ENCODE data around the gene MTAP.

The MTAP gene

GRCh38 chr9:21806644-21807043 is 4.2 kb downstream of the MTAP start:
- no peak for DNase-seq

DNA sequence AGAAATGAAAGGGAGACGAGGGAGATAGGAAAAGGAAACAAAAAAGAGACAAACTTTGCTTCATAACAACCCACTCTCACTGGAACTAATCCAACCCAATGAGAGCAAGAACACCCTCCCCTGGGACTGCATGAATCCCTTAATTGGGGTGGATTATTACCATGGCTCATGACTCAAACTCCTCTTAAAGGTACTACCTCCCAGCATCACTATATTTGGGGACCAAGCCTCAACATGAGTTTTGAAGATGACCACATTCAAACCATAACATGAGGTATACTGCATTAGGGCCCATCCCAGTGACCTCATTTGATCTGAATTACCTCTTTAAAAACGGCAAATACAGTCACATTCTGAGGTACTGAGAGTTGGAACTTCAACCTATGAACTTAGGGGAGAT is 8.0 kb downstream of the MTAP start:
- DNase-seq = no peak

DNA sequence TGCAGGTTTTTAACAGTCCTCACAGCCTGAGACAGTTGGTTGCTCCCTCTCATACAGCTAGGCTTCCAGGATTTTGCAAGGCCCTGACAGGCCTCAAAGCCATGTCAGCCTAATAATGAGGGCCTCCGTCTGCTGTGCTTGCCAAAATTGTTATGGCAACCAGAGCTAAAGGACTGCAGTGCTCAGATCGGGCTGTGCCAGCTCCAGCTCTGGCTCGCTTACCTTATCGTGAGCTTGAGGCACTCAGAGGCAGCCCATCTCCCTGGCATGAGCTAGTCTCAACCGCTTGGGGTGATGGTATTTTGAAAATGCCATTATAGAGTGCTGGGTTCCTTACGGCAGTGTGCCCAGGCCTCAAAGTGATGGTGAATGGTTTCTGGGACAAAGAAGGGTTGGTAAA is 8.4 kb downstream of the MTAP start:
- no peak for DNase-seq

GRCh38 chr9:21811914-21812313 is 9.5 kb downstream of the MTAP start:
- no peak for DNase-seq

DNA sequence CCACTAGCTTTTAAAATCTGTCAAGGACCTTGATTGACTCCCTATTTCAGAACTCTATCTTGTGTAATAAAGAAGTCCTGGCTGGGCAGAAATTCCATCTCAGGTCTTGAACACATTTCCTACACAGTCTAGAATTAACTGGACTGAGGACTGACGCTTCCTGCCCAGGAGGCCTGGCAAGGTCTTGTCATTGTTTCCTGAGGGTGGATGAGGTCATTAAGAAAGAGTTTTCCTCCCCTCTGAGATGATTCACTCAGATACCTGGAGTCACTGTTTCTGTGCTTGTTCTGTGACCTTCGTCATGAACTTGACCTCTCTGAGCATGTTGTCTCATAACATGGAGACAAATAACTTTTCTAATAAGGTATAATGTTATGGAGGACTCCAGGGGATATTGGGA is 10.0 kb downstream of the MTAP start:
- DNase-seq = no peak

- DNase-seq = peak; percentile 61
These were observed 10.6 kb downstream of the MTAP start for GRCh38 chr9:21812946-21813568.

DNA sequence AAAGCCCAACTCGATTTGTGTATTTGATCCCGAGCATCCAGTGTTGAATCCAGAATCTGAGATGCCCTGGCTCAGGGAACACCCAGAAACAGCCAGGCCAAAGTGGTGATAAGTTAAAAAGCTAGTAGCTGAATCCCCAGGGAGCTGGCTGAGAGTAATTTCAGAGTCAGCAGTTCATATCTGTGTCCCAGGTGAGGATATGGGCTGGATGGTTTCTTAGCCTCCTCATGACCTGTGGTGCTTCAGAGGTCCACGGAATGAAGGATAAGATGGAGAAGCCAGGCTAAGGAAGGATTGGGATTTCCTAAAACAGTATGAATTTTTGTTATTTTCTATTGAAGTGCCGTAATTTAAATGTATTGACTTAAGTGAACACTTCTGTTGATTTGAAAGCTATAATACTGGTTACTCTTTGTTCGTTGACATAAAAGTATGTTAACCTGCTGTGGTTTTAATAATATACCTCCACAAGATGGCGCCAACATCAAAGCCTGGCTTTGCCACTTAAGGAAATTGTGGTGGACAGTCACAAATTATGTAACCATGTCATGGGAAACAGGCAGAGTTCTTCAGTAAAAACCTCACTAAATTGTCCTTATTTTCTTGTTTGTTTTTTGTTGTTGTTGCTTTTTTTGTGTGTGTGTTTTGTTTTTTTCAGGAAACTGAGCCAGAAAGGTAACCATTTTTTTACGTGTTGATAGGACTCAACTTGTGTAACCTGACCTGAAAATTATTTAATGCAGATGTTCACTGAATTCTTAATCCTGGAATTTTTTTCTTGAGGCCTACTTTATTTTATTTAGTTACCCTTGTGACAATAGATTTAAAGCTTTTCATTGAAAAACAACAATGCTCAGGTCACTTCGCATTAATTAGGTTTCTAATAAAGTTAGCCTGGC is 11.4 kb downstream of the MTAP start:
- DNase-seq = peak; percentile 51

GRCh38 chr9:21815643-21816042 is 13.2 kb downstream of the MTAP start:
- no peak for DNase-seq

DNA sequence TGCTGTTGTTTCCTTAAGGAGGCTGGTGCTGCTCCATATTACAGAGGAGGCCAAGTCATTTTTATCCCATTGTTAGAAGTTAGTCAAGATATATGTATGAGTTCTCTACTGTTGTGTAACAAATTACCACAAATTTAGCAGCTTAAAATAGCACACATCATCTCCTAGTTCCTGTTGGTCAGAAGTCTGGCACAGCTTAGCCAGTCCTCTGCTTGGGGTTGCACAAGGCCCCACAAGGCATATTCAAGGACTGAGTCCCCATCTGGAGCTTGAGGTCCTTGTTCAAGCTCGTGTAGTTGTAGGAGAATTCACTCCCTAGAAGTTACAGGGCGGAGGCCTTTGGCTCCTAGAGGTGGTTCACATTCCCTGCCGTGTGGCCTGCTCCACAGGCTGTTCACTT is 14.7 kb downstream of the MTAP start:
- no peak for DNase-seq

DNA sequence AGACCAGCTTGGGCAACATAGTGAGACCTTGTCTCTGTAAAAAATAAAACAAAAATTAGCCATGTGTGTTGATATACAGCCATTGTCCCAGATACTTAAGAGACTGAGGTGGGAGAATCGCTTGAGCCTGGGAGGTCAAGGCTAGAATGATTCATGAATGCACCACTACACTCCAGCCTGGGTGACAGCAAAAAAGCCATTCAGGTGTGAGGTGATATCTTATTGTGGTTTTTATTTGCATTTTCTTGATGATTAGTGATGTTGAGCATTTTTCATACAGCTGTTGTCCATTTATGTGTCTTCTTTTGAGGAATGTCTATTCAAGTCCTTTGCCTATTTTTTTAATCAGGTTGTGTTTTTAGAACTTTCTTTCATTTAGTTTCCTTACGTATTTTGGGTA is 23.2 kb downstream of the MTAP start:
- DNase-seq = no peak

GRCh38 chr9:21828853-21829410 is 26.5 kb downstream of the MTAP start:
- no peak for DNase-seq

DNA sequence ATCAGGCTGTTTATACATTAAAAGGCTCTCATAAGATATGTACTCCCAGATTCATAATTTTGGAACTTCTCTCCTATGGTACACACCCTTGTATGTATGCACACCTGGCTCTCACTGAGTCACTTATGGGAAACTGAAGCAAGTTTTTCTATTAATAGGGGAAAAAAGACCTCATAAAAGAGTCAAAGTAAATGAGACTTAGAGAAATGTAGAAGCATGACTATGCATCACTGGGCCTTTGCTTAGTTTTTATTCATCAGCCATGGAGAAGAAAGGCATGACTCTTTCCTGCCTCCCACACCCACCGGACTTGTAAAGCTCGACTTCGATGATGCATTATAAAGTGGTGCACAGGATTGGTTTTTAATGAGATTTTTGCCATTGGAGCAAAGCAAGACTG is 28.2 kb downstream of the MTAP start:
- DNase-seq = no peak

DNA sequence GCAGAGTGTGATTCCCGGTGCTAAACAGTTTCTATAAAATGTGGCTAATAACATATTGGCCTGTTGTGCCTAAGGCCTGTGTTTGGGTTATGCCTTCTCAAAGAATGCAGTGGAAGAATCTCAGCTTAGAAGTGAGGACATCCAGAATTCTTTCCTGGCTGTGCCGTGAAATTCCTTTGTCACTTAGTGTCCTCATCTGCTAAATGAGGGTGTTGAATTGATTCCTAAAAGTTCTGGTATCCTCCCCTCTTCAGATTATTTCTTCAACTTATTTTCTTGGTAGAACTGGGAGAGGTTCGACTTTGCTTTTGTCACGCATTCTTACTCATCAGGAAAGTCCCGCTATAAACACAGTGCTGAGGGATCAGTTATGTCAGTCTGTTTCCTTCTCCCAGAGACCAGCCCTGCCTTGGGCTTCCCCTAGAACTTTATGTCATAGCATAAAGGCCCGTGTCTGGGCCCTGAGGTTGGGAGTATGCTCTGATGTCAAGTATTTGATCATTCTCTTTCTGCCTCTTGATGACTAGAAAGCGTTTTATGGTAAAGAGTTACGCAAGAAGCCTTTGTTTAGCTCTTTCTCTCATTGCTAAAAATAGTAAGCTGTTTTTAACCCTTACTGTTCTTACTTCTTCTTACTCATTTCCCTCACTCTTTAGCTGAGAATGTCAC is 29.5 kb downstream of the MTAP start:
- peak; percentile 21 for DNase-seq

GRCh38 chr9:21833090-21833801 is 30.8 kb downstream of the MTAP start:
- DNase-seq = no peak

DNA sequence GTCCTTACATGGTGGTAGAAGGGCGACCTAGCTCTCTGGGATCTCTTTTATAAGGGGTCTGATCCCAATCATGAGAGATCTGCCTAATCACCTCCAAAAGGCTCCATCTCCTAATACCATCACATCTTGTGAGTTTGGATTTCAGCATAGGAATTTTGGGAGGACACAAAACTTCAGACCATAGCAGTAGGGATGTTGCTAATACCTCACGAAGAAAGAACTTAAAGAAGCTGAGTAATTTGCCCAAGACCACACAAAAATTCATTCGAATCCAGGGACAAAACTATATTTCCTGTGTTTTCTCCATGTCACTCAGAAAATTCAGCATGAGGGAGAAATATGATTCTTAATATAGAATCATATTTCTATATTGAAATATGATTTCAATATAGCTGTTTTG is 32.7 kb downstream of the MTAP start:
- no peak for DNase-seq

DNA sequence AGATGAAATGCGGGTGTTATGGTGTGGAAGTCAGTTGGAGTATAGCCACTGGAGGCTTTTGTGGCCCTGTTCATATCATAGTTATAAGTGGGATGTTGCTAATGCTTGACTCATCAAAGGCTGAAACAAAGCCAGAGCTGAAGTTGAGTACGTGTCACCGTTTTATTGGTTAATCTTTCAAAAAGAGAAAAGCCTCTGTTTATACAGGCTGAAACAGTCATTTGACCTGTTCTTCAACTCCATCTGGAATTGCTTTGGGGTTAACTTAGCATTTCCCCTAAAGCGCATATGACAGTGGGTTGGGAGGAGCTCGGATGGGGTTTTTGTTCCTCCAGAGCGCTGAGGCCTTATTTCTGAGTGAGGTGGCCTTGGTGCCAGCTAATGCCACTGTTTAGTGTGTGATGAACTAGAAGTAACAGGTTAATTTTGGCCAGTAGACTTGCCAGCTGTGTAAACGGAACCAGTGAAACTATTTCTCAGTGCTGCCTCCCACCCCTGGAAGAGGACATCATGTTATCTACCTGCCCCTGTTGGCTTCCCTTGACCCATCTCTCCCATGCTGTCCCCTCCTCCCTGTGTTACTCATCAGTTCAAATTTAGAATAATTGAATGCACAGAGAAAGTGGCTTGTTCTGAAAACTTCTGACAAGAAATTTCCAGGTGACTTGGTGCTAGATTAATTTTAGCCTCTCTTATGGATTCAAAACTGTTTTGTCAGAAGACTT is 34.2 kb downstream of the MTAP start:
- no peak for DNase-seq

- DNase-seq = no peak
These were observed 35.1 kb downstream of the MTAP start for GRCh38 chr9:21837501-21837900.

GRCh38 chr9:21840647-21841046 is 38.2 kb downstream of the MTAP start:
- no peak for DNase-seq

DNA sequence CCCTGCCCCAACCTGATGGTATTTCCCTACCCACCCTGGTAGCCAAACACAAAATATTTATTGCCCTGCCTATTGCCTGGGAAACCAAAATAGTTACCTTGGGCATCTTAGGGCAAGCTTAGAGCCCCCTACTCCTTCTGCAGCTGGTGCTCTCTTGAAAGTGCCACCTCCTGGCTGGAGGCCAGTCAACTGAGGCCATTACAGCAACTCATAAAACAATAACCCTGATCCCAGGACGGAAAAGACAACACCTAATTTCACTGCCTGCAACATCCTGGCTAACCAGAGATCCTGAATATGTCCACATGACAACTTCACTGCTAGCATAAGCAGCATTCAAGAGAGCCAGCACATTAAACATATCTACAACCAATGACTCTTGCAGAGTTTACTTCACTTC is 38.7 kb downstream of the MTAP start:
- DNase-seq = no peak

DNA sequence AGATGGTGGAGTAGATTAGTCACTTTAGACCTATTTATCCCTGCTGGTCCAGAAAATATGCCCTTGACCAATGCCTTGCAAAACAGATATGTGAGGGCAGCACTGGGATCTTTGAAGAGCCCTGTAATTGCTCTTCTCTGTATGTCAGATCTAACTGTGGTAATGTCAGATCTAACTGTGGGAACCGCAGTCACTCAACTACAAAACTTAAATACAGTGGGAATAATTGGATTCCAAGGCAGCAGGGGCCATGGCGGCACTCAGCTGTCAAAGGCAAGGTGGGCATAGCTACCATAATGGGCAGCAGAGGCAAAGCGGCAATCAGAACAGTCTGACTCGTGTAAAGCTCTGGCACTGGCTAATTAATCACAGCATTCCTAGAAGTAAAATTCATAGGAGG is 46.2 kb downstream of the MTAP start:
- DNase-seq = no peak

DNA sequence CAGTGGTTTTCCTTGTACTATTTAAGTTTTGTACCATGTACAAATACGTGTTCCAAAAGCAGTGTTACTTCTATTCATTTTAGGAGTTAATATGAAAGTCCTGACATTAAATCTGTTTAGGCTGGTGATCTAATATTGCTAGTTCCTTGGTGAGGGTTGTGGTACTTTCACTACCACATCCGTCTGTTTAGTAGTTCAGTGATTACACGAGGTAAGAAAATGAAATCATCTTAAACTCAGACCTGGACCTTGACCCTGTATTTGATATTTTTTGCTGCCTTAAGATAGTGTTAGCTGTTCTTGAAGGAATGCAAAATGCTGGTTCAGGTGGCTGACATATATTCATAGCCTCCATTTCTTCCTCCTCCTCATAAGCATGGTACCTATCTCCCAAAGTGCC is 50.3 kb downstream of the MTAP start:
- DNase-seq = no peak

DNA sequence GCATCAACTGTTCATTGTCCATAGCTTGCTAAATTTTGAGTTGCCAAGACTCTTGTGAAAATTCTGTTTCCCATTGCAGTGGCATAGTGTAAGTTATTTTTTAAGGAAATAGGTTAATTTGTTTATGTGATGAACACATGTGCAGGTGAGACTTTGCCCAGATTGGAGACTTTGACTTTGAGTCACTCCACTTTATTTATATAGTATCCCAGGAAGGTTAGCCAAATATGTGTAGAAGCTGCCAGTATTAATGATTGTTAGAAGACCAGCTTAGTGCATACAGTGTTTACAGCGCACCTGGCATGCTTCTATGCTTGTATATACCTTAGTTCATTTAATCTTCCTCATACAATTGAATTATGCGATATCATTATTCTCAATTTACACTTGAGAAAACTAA is 51.0 kb downstream of the MTAP start:
- DNase-seq = no peak

Measured in NCI-H510A treated with DMSO at 0.1 percent for 48 hours (cell line).